Stimulated activated CD8-positive, alpha-beta memory T cell treated with anti-CD3 and anti-CD28 coated beads, Interleukin-7, amount 100 ng/mL, for 1 hour (primary cell): Measurements from ENCODE around the gene CAMK2G.
"Not testable (repeated sequence)": the region's sequence is repeated elsewhere in the genome, so short reads cannot be mapped to it uniquely, and the experiment has no call there.

ENCODE experiments used
- DNase-seq, 2 donors: peaks; one replicate each; pipeline ENCODE4 v3.0.0-alpha.2; 2020; ENCODE audit warnings: low read depth in 2 of 2

CAMK2G gene

DNA sequence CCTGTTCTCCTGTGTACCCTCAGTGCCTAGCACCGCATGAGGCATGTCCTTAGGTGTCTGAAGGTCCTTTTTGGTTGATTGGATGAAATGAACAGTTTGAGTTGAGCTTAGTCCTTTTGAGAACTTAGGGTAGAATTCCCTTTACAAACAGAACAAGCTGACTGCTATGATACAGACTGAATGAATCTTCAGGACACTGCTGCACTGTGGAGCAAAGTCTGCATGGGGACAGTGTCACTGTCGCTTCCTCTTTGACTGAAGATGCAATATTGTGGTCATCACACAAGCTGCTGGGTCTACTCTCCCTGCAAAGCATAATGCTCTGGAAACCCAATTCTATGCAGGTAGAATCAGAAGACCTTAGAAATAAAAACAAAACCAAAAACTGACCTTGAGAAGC lies 28.0 kb upstream of the CAMK2G start:
- no peak for DNase-seq

DNA sequence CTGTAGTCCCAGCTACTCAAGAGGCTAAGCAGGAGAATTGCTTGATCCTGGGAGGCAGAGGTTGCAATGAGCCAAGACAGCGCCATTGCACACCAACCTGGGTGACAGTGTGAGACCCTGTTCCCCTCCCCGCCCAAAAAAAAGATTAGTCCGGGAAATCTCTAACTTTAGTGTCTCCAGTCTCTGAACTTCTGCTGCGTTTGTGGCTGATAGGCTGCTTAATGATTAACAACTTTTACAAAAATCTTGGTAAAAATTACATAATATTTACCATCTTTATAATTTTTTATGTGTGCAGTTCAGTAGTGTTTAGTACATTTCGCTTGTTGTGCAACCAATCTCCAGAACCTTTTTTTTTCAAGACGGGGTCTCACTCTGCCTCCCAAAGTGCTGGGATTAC lies 26.9 kb upstream of the CAMK2G start:
- DNase-seq = no peak

- no peak for DNase-seq
Measured at GRCh38 chr10:73900064-73900463, 25.7 kb upstream of the CAMK2G start.

GRCh38 chr10:73899423-73899822 lies 25.1 kb upstream of the CAMK2G start:
- no peak for DNase-seq

GRCh38 chr10:73898730-73899410 lies 24.5 kb upstream of the CAMK2G start:
- no peak for DNase-seq

- no peak for DNase-seq
Measured at GRCh38 chr10:73897693-73898092, 23.3 kb upstream of the CAMK2G start.

DNA sequence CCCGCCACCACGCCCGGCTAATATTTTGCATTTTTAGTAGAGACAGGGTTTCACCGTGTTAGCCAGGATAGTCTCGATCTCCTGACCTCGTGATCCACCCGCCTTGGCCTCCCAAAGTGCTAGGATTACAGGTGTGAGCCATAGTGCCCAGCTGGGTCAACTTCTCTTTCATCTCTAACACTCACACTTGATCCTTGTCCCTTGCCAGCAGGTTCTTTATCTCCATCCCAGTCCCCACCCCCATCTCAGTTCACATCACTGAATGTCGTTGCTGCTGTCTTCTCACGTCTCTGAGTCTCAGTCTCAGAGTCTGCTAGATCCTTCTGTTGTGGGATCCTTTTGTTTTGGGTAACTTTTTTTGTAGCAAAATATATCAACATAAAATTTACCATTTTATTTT lies 21.0 kb upstream of the CAMK2G start:
- DNase-seq = not testable (repeated sequence)

- DNase-seq = no peak
Measured at GRCh38 chr10:73894245-73894971, 20.1 kb upstream of the CAMK2G start.

DNA sequence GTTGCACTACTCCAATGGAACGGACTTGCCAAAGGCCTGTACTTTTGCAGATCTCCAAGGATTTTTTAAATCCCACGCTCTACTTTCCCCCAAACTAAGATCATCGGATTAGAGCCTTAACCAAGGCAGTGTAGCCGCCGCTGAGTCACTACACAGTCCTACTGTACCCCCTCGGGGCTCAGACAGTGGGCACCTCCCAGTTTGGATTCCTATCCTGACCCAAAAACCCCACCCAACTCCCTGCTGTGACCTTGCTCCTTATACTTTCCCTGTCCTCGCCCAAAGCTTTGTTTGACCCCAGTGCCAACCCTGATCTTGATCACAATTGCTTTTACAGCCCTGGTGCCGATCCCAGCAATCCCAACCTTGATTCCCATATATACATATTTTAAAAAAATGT lies 19.1 kb upstream of the CAMK2G start:
- no peak for DNase-seq

- no peak for DNase-seq
Measured at GRCh38 chr10:73892310-73893030, 18.1 kb upstream of the CAMK2G start.

GRCh38 chr10:73891540-73891939 lies 17.2 kb upstream of the CAMK2G start:
- DNase-seq = no peak

GRCh38 chr10:73890830-73891229 lies 16.5 kb upstream of the CAMK2G start:
- DNase-seq = not testable (repeated sequence)

GRCh38 chr10:73890261-73890660 lies 15.9 kb upstream of the CAMK2G start:
- DNase-seq = no peak

DNA sequence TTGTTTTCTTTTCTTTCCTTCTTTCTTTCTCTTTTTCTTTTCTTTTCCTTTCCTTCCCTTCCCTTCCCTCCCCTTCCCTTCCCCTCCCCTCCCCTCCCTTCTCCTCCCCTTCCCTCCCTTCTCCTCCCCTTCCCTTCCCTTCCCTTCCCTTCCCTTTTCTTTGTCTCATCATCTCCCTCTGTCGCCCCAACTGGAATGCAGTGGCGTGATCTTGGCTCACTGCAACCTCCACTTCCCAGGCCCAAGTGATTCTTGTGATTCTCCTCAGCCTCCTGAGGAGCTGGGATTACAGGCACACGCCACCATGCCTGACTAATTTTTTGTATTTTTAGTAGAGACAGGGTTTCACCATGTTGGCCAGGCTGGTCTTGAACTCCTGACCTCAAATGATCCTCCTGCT lies 15.1 kb upstream of the CAMK2G start:
- not testable (repeated sequence) for DNase-seq

DNA sequence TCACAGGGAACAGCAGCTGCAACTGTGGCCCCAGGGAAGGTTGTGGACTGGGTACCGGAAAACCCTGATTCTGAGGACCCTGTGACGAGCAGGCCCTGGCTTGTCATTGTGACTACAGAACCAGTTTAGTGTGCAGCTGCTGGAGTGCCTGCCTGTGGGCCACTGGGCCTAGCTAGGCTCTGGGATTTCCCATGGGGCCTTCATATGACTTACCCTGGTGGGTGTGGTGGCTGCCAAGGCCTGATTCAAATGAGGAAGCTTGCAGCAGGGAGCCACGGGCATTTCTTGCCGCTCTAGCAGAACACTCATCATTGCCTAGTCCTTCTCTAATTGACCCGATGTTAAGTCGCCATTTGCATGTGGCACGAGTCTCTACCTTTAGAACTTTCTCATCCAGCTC lies 14.7 kb upstream of the CAMK2G start:
- no peak for DNase-seq

- DNase-seq = no peak
Measured at GRCh38 chr10:73888514-73888913, 14.2 kb upstream of the CAMK2G start.

- DNase-seq = no peak
Measured at GRCh38 chr10:73887294-73888039, 13.1 kb upstream of the CAMK2G start.

- DNase-seq = no peak
Measured at GRCh38 chr10:73886661-73887293, 12.4 kb upstream of the CAMK2G start.

GRCh38 chr10:73886085-73886529 lies 11.8 kb upstream of the CAMK2G start:
- DNase-seq = peak in 1 of 2 donors; percentile 49

DNA sequence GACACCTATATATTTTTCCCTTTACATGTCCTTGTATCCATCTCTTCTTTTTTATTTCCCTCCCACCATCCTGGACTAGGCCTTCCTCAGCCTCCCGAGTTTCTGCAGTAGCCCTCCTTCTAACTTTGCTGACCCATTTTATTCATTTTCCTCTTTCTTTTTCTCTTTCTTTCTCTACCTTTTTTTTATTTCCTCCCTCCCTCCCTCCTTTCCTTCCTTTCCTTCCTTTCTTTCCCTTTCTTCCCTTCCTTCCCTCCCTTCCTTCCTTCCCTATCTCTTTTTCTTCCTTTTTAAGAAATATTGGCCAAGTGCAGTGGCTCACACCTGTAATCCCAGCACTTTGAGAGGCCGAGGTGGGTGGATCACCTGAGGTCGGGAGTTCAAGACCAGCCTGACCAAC lies 9.7 kb upstream of the CAMK2G start:
- DNase-seq = no peak

GRCh38 chr10:73881221-73881919 lies 7.0 kb upstream of the CAMK2G start:
- no peak for DNase-seq
